GM12874 (cell line): ENCODE results near the gene PADI6.

Experiments used
- CTCF ChIP-seq: IDR thresholded peaks from 2 replicates; pipeline ENCODE4 v1.5.1; 2011; ENCODE audit warnings: low read depth, mild to moderate bottlenecking, control low read depth, low read length, moderate library complexity; ENCODE audit not compliant: insufficient read depth

PADI6 gene

DNA sequence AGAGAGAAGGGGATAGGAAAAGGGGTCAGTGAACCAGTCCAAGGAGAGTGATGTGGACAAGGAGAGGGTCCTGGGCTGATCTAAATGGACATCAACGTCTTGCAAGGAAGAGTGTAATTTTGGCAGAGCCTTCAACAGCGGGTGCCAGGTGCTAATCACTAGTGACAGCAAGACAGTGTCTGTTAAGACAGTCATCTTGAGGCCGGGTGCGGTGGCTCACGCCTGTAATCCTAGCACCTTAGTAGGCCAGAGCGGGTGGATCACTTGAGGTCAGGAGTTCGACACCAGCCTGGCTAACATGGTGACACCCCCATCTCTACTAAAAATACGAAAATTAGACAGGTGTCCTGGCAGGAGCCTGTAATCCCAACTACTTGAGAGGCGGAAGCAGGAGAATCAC is 12.2 kb upstream of the PADI6 start:
- TF ChIP-seq CTCF, result no peak

GRCh38 chr1:17360272-17360956 is 11.6 kb upstream of the PADI6 start:
- no peak for TF ChIP-seq CTCF

DNA sequence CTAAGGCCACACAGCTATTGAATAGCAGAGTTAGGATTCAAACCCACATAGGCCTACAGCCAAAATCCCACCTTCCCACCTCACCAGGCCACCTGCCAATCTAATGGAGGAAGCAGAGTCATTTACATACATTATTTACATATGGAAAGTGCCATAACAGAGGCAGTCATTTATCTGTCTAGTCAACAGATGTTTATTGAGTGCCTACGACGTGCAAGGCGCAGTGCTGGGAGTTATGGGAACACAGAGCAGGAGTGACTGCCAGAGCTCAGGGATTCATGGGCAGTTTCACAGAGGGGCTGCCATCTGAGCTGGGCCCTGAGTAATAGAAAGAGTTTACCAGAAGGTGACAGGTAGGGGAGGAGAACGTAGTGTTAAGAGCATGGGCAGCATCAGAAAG is 10.3 kb upstream of the PADI6 start:
- TF ChIP-seq CTCF, result no peak

DNA sequence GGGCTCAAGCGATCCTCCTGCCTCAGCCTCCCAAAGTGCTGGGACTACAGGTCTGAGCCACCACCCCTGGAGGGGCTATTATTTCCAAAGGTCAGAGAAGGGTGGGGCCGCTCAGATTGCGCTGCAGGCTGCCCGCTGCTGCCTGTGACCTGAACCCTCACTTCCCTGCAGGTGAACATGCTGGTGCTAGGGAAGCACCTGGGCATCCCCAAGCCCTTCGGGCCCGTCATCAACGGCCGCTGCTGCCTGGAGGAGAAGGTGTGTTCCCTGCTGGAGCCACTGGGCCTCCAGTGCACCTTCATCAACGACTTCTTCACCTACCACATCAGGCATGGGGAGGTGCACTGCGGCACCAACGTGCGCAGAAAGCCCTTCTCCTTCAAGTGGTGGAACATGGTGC is 8.6 kb upstream of the PADI6 start:
- TF ChIP-seq CTCF, result no peak

GRCh38 chr1:17363771-17364170 is 8.2 kb upstream of the PADI6 start:
- TF ChIP-seq CTCF, result no peak

DNA sequence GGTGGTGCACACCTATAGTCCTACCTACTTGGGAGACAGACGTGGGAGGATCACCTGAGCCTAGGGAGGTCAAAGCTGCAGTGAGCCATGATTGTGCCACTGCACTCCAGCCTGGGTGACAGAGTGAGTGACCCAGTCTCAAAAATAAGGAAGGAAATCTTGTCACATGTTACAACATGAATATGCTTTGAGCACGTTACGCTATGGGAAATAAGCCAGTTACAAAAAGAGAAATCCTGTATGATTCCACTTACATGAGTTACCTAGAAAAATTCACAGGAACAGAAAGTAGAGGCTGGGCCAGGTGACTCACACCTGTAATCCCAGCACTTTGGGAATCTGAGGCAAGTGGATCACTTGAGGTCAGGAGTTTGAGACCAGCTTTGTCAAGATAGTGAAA is 6.7 kb upstream of the PADI6 start:
- no peak for TF ChIP-seq CTCF

GRCh38 chr1:17369466-17369865 is 2.5 kb upstream of the PADI6 start:
- no peak for TF ChIP-seq CTCF

GRCh38 chr1:17370618-17371017 is 1.4 kb upstream of the PADI6 start:
- TF ChIP-seq CTCF, result peak; percentile 17; the same call in 1 of the 2 replicates
